HG03103 (cell line): ENCODE results near the gene ERAS.
A peak's percentile ranks its signal among the peaks of the same experiment; 100 is the strongest.
"Not testable (repeated sequence)": the region's sequence is repeated elsewhere in the genome, so short reads cannot be mapped to it uniquely, and the experiment has no call there.

Experiments
- ATAC-seq: cut with Tn5 transposase; IDR thresholded peaks from one replicate; pipeline ENCODE4 v1.9.1; 2021; ENCODE audit warnings: low read depth; ENCODE audit not compliant: unreplicated experiment

ERAS gene

GRCh38 chrX:48794911-48795515, 31.3 kb upstream of the ERAS start:
- no peak for ATAC-seq

- ATAC-seq: no peak
Measured at GRCh38 chrX:48798318-48798717, 28.0 kb upstream of the ERAS start.

- ATAC-seq: no peak
Measured at GRCh38 chrX:48800574-48801279, 25.6 kb upstream of the ERAS start.

- ATAC-seq: peak; percentile 82
Measured at GRCh38 chrX:48801280-48802088, 24.8 kb upstream of the ERAS start, which contains the start of gene HDAC6. Gene HDAC6 (plus strand): TSS chrX:48802067. CDS start chrX:48802693, 626 bp downstream.

GRCh38 chrX:48802089-48802904, 24.0 kb upstream of the ERAS start:
- ATAC-seq: peak; percentile 34

GRCh38 chrX:48802905-48803200, 23.5 kb upstream of the ERAS start:
- ATAC-seq: no peak

- no peak for ATAC-seq
Measured at GRCh38 chrX:48806081-48806480, 20.2 kb upstream of the ERAS start.

- ATAC-seq: no peak
Measured at GRCh38 chrX:48813644-48814043, 12.7 kb upstream of the ERAS start.

GRCh38 chrX:48814722-48815121, 11.6 kb upstream of the ERAS start:
- no peak for ATAC-seq

- no peak for ATAC-seq
Measured at GRCh38 chrX:48815266-48815665, 11.0 kb upstream of the ERAS start.

GRCh38 chrX:48816014-48816810, 10.1 kb upstream of the ERAS start:
- ATAC-seq: no peak

- no peak for ATAC-seq
Measured at GRCh38 chrX:48818098-48818497, 8.2 kb upstream of the ERAS start.

GRCh38 chrX:48818866-48819265, 7.4 kb upstream of the ERAS start:
- no peak for ATAC-seq

GRCh38 chrX:48819394-48819793, 6.9 kb upstream of the ERAS start:
- ATAC-seq: not testable (repeated sequence)

GRCh38 chrX:48823053-48823452, 3.3 kb upstream of the ERAS start:
- no peak for ATAC-seq

GRCh38 chrX:48824066-48824465, 2.2 kb upstream of the ERAS start:
- no peak for ATAC-seq

- no peak for ATAC-seq
Measured at GRCh38 chrX:48826876-48827653, 752 bp downstream of the ERAS start.

- no peak for ATAC-seq
Measured at GRCh38 chrX:48827654-48827968, 1.3 kb downstream of the ERAS start.

GRCh38 chrX:48829016-48829735, 2.9 kb downstream of the ERAS start:
- no peak for ATAC-seq
